Endothelial cell of umbilical vein (primary cell): ENCODE measurements around the gene RSPO1. TPM values are rescaled to one million over a fixed set of nuclear protein-coding genes. Genes with fewer than 3 reads are reported as not detected.

Experiments
- BruUV-seq: library from RNA; stranded (reverse); fragments of 400-500 nt; replicated peaks from 2 replicates; lab custom pipeline; 2021; lab: Mats Ljungman, UMichigan
- CTCF ChIA-PET: fragments of 300-600, 350-600 bp; sonication (Branson Sonifier 250); formaldehyde crosslinking; loops from one replicate; lab custom pipeline; 2021; ENCODE audit warnings: antibody characterized with exemption, inconsistent platforms; lab: Charles Lee
- POLR2A ChIA-PET: fragments of 300-600, 350-600 bp; sonication (Branson Sonifier 250); formaldehyde crosslinking; loops from one replicate; lab custom pipeline; 2021; ENCODE audit warnings: antibody characterized with exemption, inconsistent platforms; lab: Charles Lee
- DNase-seq: peaks from one replicate; pipeline ENCODE4 v3.0.0-alpha.2; 2011; ENCODE audit warnings: low read depth, low spot score
- FAIRE-seq: peaks from 2 replicates; lab custom pipeline; 2011; peaks lifted over from hg19 to GRCh38; lab: Jason Lieb, UNC
- H2AFZ ChIP-seq: 2 replicates; pipeline ENCODE4 v1.6.0; 2012; ENCODE audit warnings: low read depth, low read length, control low read depth, inconsistent platforms
- H3K27ac ChIP-seq: 2 replicates; pipeline ENCODE4 v1.5.1; 2011; ENCODE audit warnings: low read depth, mild to moderate bottlenecking, control low read depth, low read length, moderate library complexity; ENCODE audit not compliant: insufficient read depth
- H3K27me3 ChIP-seq, 2 experiments: 2 replicates each; pipeline versions ENCODE4 v1.6.0 to v1.6.1; 2011; ENCODE audit warnings: low read length in 2 of 2, mixed read lengths in 1 of 2; ENCODE audit not compliant: control insufficient read depth in 2 of 2, insufficient read depth in 2 of 2
- H3K36me3 ChIP-seq, 2 experiments: 2 replicates in 1 of 2; 3 replicates in 1 of 2; pipeline ENCODE4 v1.5.1; 2011; ENCODE audit warnings: low read length in 2 of 2, mild to moderate bottlenecking in 1 of 2, moderate library complexity in 1 of 2; ENCODE audit not compliant: control insufficient read depth in 2 of 2, insufficient read depth in 2 of 2; ENCODE audit errors: extremely low read depth in 1 of 2
- H3K4me1 ChIP-seq: 3 replicates; pipeline ENCODE4 v1.5.1; 2011; ENCODE audit warnings: mild to moderate bottlenecking, low read length; ENCODE audit not compliant: control insufficient read depth, insufficient read depth; ENCODE audit errors: extremely low read depth
- H3K4me2 ChIP-seq: 2 replicates; pipeline ENCODE4 v1.6.1; 2011; ENCODE audit warnings: low read length, control low read depth, mixed read lengths; ENCODE audit not compliant: insufficient read depth
- H3K4me3 ChIP-seq, 3 experiments: fragments of 200-600 bp in 1 of 3; sonication (generic), shearing (Covaris generic) in 1 of 3; replicated peaks in 1 of 3; 2 replicates each; pipeline ENCODE4 v1.5.1; 2011 to 2016; ENCODE audit warnings: control low read depth in 3 of 3, low read length in 3 of 3, mild to moderate bottlenecking in 2 of 3, inconsistent platforms in 1 of 3, low read depth in 1 of 3, moderate library complexity in 1 of 3; ENCODE audit not compliant: insufficient read depth in 1 of 3
- H3K79me2 ChIP-seq: 2 replicates; pipeline ENCODE4 v1.6.0; 2012; ENCODE audit warnings: low read length, inconsistent platforms; ENCODE audit not compliant: control insufficient read depth, insufficient read depth
- H3K9ac ChIP-seq: replicated peaks from 2 replicates; pipeline ENCODE3; 2011; ENCODE audit warnings: low read length, control low read depth; ENCODE audit not compliant: insufficient read depth; ENCODE audit errors: extremely low read depth
- H3K9me1 ChIP-seq: replicated peaks from 3 replicates; pipeline ENCODE4 v1.6.0; 2011; ENCODE audit warnings: mild to moderate bottlenecking, low read length; ENCODE audit not compliant: control insufficient read depth, insufficient read depth; ENCODE audit errors: extremely low read depth
- H3K9me3 ChIP-seq: replicated peaks from 2 replicates; pipeline ENCODE4 v1.5.1; 2012; ENCODE audit warnings: low read length, inconsistent platforms; ENCODE audit not compliant: control insufficient read depth, insufficient read depth
- H4K20me1 ChIP-seq: replicated peaks from 2 replicates; pipeline ENCODE3; 2011; ENCODE audit warnings: mild to moderate bottlenecking, low read length; ENCODE audit not compliant: control insufficient read depth, insufficient read depth; ENCODE audit errors: extremely low read depth
- EZH2 ChIP-seq: IDR thresholded peaks from 2 replicates; pipeline ENCODE4 v1.6.1; 2012; ENCODE audit warnings: borderline replicate concordance, low read depth, mild to moderate bottlenecking, moderate library complexity, low read length, inconsistent platforms; ENCODE audit not compliant: severe bottlenecking
- FOS ChIP-seq: IDR thresholded peaks from 2 replicates; pipeline ENCODE4 v1.6.1; 2011; ENCODE audit warnings: mild to moderate bottlenecking, low read length, moderate library complexity, borderline replicate concordance; ENCODE audit not compliant: insufficient read depth
- GATA2 ChIP-seq: IDR thresholded peaks from 2 replicates; pipeline ENCODE4 v1.7.0; 2011; ENCODE audit warnings: low read depth, mild to moderate bottlenecking, moderate library complexity, mixed read lengths, low read length; ENCODE audit not compliant: insufficient read length, insufficient read depth
- JUN ChIP-seq: IDR thresholded peaks from 2 replicates; pipeline ENCODE4 v1.6.1; 2011; ENCODE audit warnings: borderline replicate concordance, low read depth; ENCODE audit not compliant: insufficient read length, insufficient read depth
- MYC ChIP-seq: IDR thresholded peaks from one replicate; pipeline ENCODE4 v1.6.1; 2011; ENCODE audit warnings: mild to moderate bottlenecking, low read depth, low read length
- POLR2A ChIP-seq: IDR thresholded peaks from 2 replicates; pipeline ENCODE4 v1.6.1; 2012; ENCODE audit warnings: low read depth, mild to moderate bottlenecking, control low read depth, low read length
- POLR2AphosphoS5 ChIP-seq: IDR thresholded peaks from 2 replicates; pipeline ENCODE4 v1.6.1; 2012; ENCODE audit warnings: low read depth, mild to moderate bottlenecking, control low read depth, low read length, moderate library complexity; ENCODE audit not compliant: insufficient read depth
- dilution Hi-C: fragments of 300-500 bp; cut with MboI; formaldehyde crosslinking; loops from one replicate; pipeline ENCODE4 v1.15.0; 2019; ENCODE audit warnings: low sequenced_read_pairs; ENCODE audit not compliant: extremely low pct_ligation_motif_present
- intact Hi-C: fragments of 100-400 bp; cut with micrococcal nuclease; formaldehyde crosslinking; loops from one replicate; pipeline ENCODE4 v1.10.0; 2022
- polyA plus RNA-seq, 4 experiments: library from polyadenylated mRNA; depleted of rRNA in 3 of 4; stranded (reverse) in 3 of 4; unstranded in 1 of 4; fragments of >200 nt; gene quantifications; 2 replicates each; pipeline versions ENCODE4 v1.2.1 to v1.2.3, GENCODE V29; 2011 to 2012; ENCODE audit warnings: missing spikeins in 1 of 4
- total RNA-seq: library from RNA; stranded (reverse); gene quantifications from 2 replicates; pipeline ENCODE4 v1.2.3, GENCODE V29; 2021
- TF ChIP-seq, protein P1 (sequence below): IDR thresholded peaks from 2 replicates; pipeline ENCODE4 v1.6.1; 2011; ENCODE audit not compliant: insufficient read depth, insufficient read length
- TF ChIP-seq, protein P2 (sequence below), 2 donors: IDR thresholded peaks; 1 replicate in 1 of 2; 2 replicates in 1 of 2; pipeline ENCODE4 v1.5.1; 2011; ENCODE audit warnings: low read length in 2 of 2, mild to moderate bottlenecking in 2 of 2, moderate library complexity in 2 of 2, control low read depth in 1 of 2, inconsistent platforms in 1 of 2, low read depth in 1 of 2; ENCODE audit not compliant: insufficient read depth in 1 of 2; ENCODE audit errors: extremely low read depth in 1 of 2

Gene RSPO1
- total and polyA plus RNA-seq, 2 donors (not counting 3 experiments of a cell fraction or from before 2014, with no cell fraction given): not detected

DNA sequence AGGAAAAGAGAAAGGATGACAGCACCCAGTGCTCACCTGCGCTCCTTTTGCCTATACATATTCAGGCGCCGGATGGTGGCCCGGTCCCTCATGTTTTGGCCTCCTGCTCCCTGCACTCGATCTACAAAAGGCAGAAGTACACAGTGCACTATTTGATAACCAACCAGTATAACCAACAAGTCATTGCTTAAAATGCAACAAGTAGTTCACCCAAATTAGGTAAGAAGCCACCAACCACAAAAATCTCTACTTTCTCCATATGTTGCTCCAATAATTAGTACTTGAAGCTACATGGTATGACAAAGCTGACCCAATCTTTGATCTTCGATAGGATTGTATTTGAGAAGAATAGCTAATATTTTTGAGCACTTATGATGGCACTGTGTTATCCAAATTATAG, 41.0 kb downstream of the RSPO1 start:
- Histone ChIP-seq H3K4me3 (no peak overlapping the region), H3K4me2 (peak overlapping the region; percentile 84), H3K36me3 (peaks cover 12 to 18% of the 10 kb centered on the region in 2 experiments), H4K20me1 (no peaks in the 10 kb centered on the region), H3K79me2 (peaks cover 43% of the 10 kb centered on the region), H3K27me3 (peaks cover 0 to 6% of the 10 kb centered on the region in 2 experiments), H3K9me3 (no peaks in the 10 kb centered on the region), H3K9ac (no peak overlapping the region), H3K9me1 (no peaks in the 10 kb centered on the region), H3K27ac (no peak overlapping the region), H3K4me1 (peaks cover 17% of the 10 kb centered on the region), H2AFZ (no peak overlapping the region)
- BruUV-seq: no TSS peak
- dilution Hi-C loops: no loop called here
- intact Hi-C loops: loop anchor here (10.0 kb wide), 1 partner anchor 401 kb away; the partner anchor contains the start of gene SF3A3
- ChIA-PET POLR2A (no interaction called here), CTCF (interaction anchor here (1.1 to 1.2 kb wide), 3 partner anchors 9 to 88 kb away, joined by 3 read pairs; no protein-coding TSS in a partner anchor)
- FAIRE-seq (no peak), DNase-seq (no peak)
- TF ChIP-seq GATA2: no peak
- TF ChIP-seq, protein P1, sequence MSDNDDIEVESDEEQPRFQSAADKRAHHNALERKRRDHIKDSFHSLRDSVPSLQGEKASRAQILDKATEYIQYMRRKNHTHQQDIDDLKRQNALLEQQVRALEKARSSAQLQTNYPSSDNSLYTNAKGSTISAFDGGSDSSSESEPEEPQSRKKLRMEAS: no peak
- no peak for TF ChIP-seq FOS
- TF ChIP-seq POLR2A: no peak
- no peak for TF ChIP-seq MYC
- TF ChIP-seq, protein P2, sequence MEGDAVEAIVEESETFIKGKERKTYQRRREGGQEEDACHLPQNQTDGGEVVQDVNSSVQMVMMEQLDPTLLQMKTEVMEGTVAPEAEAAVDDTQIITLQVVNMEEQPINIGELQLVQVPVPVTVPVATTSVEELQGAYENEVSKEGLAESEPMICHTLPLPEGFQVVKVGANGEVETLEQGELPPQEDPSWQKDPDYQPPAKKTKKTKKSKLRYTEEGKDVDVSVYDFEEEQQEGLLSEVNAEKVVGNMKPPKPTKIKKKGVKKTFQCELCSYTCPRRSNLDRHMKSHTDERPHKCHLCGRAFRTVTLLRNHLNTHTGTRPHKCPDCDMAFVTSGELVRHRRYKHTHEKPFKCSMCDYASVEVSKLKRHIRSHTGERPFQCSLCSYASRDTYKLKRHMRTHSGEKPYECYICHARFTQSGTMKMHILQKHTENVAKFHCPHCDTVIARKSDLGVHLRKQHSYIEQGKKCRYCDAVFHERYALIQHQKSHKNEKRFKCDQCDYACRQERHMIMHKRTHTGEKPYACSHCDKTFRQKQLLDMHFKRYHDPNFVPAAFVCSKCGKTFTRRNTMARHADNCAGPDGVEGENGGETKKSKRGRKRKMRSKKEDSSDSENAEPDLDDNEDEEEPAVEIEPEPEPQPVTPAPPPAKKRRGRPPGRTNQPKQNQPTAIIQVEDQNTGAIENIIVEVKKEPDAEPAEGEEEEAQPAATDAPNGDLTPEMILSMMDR (IDR thresholded peaks at IDR 0.05; ENCODE audit: extremely low read depth in 1 of 2, insufficient read depth in 1 of 2, low read depth in 1 of 2, low read length in 2 of 2): no peak
- TF ChIP-seq JUN: no peak
- no peak for TF ChIP-seq POLR2AphosphoS5
- no peak for TF ChIP-seq EZH2
